ENCODE data around the gene CPNE4. TPM values are rescaled to one million over a fixed set of nuclear protein-coding genes. Genes with fewer than 3 reads are reported as not detected.
A peak's percentile ranks its signal among the peaks of the same experiment; 100 is the strongest.
"Not testable (repeated sequence)": the region's sequence is repeated elsewhere in the genome, so short reads cannot be mapped to it uniquely, and the experiment has no call there.

CPNE4 gene
- total RNA-seq, 2 experiments from 2014 or later = not detected

- DNase-seq = no peak
- ChIA-PET POLR2A (no interaction called here), CTCF (no interaction called here)
- Mint-ChIP-seq H3K27ac (peak overlapping the region; percentile 96), H3K4me3 (peak overlapping the region; percentile 96), H3K9me3 (no peaks in the 10 kb centered on the region), H3K36me3 (ENCODE audit: low read depth) (peaks cover 15% of the 10 kb centered on the region), H3K4me1 (peaks cover 34% of the 10 kb centered on the region), H3K27me3 (no peaks in the 10 kb centered on the region)
These were observed 531.5 kb downstream of the CPNE4 start for GRCh38 chr3:131503320-131503635.

DNA sequence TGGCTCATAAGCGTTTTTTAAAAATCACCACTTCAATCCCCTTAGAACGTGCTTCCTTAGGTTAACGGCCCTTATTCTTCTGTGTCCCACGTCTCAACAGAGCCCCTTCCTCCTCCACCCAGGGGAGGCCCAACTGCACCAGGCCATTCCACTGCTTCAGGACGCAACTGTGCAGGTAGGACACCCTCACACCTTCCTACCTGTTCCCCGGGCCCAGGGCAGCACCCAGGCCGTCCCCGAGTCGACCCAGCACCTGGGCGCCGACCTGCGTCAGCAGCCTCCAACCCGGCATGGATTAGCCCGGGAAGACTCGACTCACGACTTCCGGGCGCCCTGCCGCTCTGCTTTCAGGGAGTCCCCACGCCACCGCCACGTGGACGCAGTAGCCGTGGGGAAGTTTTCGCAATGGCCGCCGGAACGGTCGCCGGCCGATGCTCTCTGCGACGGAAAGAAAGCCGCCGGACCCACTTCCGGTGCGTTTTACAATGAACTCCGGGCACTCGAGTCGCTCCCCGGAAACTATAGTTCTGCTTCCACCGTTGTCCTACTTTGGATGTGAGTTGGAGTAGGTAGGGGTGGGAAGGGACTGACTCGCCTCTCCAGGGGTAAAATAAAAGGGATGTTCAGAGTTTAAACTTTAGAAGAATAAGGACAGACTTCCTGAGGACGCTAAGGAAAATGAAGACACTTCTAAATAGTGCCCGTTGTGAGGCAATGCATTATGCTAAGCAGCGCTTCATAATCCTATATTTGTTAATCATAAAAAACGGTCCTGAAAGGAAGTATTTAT is 532.1 kb downstream of the CPNE4 start, which contains the start of gene MRPL3:
Gene MRPL3, minus strand, starts transcription at position 442 of the 790 bp plus-strand sequence. Its CDS starts 150 bp downstream, at position 292.
- H3K27me3 Mint-ChIP-seq = no peaks in the 10 kb centered on the region
- H3K4me1 Mint-ChIP-seq = peaks cover 34% of the 10 kb centered on the region
- peaks cover 20% of the 10 kb centered on the region for H3K36me3 Mint-ChIP-seq (ENCODE audit: low read depth)
- ChIA-PET CTCF (no interaction called here), POLR2A (no interaction called here)
- no peaks in the 10 kb centered on the region for H3K9me3 Mint-ChIP-seq
- peak within 1 kb of the TSS; percentile 96 for H3K27ac Mint-ChIP-seq
- peak; percentile 85 for DNase-seq
- peak within 1 kb of the TSS; percentile 96 for H3K4me3 Mint-ChIP-seq

GRCh38 chr3:131501949-131502348 is 532.9 kb downstream of the CPNE4 start:
- peak overlapping the region; percentile 96 for H3K27ac Mint-ChIP-seq
- no peaks in the 10 kb centered on the region for H3K27me3 Mint-ChIP-seq
- ChIA-PET POLR2A (no interaction called here), CTCF (no interaction called here)
- peaks cover 34% of the 10 kb centered on the region for H3K4me1 Mint-ChIP-seq
- peaks cover 24% of the 10 kb centered on the region for H3K36me3 Mint-ChIP-seq (ENCODE audit: low read depth)
- H3K9me3 Mint-ChIP-seq = no peaks in the 10 kb centered on the region
- no peak for DNase-seq
- H3K4me3 Mint-ChIP-seq = peak overlapping the region; percentile 96

DNA sequence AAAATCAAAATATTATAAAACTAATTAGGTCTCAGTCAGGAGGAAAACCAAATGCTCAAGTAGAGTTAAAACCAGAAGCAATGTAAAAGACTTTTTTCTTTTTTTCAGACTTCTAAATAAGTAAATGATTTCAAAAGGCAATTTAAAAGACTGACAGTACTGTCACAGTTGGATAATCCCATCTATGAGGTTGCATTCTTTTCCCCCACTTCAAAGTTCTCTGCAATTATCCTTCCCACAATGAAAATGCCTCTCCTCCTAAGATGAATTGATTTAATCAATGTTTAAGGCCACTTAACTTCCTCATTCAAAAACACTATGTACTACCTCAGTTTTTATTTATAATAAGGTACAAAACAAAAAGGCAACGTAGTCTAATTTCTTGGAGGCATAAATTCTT is 540.1 kb downstream of the CPNE4 start:
- ChIA-PET POLR2A (no interaction called here), CTCF (no interaction called here)
- Mint-ChIP-seq H3K27ac (no peak overlapping the region), H3K4me3 (no peak overlapping the region), H3K36me3 (ENCODE audit: low read depth) (peaks cover 43% of the 10 kb centered on the region), H3K27me3 (no peaks in the 10 kb centered on the region), H3K4me1 (peaks cover 9% of the 10 kb centered on the region), H3K9me3 (no peaks in the 10 kb centered on the region)
- DNase-seq = no peak

DNA sequence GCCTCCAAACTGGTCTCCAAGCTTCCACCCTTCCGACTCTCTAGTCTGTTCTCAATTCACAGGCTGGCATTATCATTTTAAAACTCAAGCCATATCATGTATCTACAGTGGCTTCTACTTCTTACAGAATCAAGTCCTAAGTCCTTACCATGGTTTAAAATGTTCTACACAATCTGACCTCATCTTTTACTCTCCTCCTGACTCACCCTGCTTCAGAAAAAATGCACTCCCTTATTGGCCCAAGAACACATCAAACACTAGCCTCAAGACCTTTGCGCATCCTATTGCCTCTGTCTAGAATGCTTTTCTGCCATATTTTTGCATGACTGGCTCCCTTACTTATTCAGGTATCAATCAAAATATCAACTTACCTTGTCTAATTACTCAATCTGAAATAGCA is 543.0 kb downstream of the CPNE4 start:
- Mint-ChIP-seq H3K27me3 (no peaks in the 10 kb centered on the region), H3K27ac (no peak overlapping the region), H3K9me3 (no peaks in the 10 kb centered on the region), H3K4me3 (no peak overlapping the region), H3K4me1 (peaks cover 11% of the 10 kb centered on the region), H3K36me3 (ENCODE audit: low read depth) (peaks cover 39% of the 10 kb centered on the region)
- ChIA-PET CTCF (interaction anchor here (1.3 kb wide), 1 partner anchor 12 kb away, joined by 3 read pairs; no protein-coding TSS in a partner anchor), POLR2A (no interaction called here)
- DNase-seq = no peak

- ChIA-PET POLR2A (no interaction called here), CTCF (interaction anchor here (1.3 kb wide), 1 partner anchor 11 kb away, joined by 3 read pairs; no protein-coding TSS in a partner anchor)
- peaks cover 15% of the 10 kb centered on the region for H3K4me1 Mint-ChIP-seq
- peaks cover 2% of the 10 kb centered on the region for H3K9me3 Mint-ChIP-seq
- no peaks in the 10 kb centered on the region for H3K27me3 Mint-ChIP-seq
- H3K36me3 Mint-ChIP-seq (ENCODE audit: low read depth) = peaks cover 39% of the 10 kb centered on the region
- H3K4me3 Mint-ChIP-seq = no peak overlapping the region
- no peak for DNase-seq
- no peak overlapping the region for H3K27ac Mint-ChIP-seq
These were observed 543.7 kb downstream of the CPNE4 start for GRCh38 chr3:131491084-131491483.

GRCh38 chr3:131486545-131486944 is 548.3 kb downstream of the CPNE4 start:
- H3K27me3 Mint-ChIP-seq, POLR2A ChIA-PET, H3K9me3 Mint-ChIP-seq, DNase-seq, H3K4me3 Mint-ChIP-seq, CTCF ChIA-PET: not testable (repeated sequence)
- Mint-ChIP-seq H3K36me3 (ENCODE audit: low read depth) (peaks cover 31% of the 10 kb centered on the region), H3K4me1 (peaks cover 21% of the 10 kb centered on the region), H3K27ac (peak overlapping the region; percentile 55)

- Mint-ChIP-seq H3K4me3 (no peak overlapping the region), H3K36me3 (ENCODE audit: low read depth) (peaks cover 33% of the 10 kb centered on the region), H3K27me3 (no peaks in the 10 kb centered on the region), H3K9me3 (peaks cover 2% of the 10 kb centered on the region), H3K27ac (no peak overlapping the region), H3K4me1 (peaks cover 21% of the 10 kb centered on the region)
- ChIA-PET CTCF (interaction anchor here (1.6 kb wide), 1 partner anchor 13 kb away, joined by 5 read pairs; no protein-coding TSS in a partner anchor), POLR2A (no interaction called here)
- no peak for DNase-seq
These were observed 549.7 kb downstream of the CPNE4 start for GRCh38 chr3:131485119-131485518.

DNA sequence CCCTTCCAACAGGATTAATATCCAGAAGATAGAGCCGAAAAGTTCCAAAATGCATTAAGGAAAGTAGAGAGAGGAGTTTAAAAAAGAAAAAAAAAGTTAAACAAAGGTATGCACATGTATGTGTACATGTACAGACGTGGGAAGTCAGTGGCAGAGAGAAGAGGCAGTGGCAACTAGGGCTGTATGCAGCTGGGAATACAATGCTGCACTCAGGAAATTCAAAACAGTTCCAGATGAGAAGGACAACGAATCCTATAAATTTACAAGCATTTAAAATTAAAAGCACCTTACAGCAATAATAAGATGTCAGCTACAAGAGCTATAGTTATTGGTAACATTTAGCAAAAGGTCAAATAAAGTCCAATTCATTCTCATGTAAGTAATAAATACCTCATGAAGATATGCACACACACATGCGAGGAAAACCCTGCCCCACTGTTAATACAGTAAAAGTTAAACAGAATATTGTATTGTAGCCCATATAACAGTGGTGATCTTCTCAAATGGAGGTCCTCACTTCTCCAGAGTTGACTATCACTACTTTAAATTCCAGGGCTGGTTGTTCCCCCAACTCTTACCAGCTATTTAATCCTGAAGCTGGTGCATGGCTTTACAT is 550.2 kb downstream of the CPNE4 start:
- Mint-ChIP-seq H3K27ac (no peak overlapping the region), H3K9me3 (peaks cover 2% of the 10 kb centered on the region), H3K4me3 (no peak overlapping the region), H3K27me3 (no peaks in the 10 kb centered on the region), H3K36me3 (ENCODE audit: low read depth) (peaks cover 36% of the 10 kb centered on the region), H3K4me1 (peaks cover 21% of the 10 kb centered on the region)
- POLR2A ChIA-PET = no interaction called here
- no peak for DNase-seq
- CTCF ChIA-PET = interaction anchor here (1.6 kb wide), 1 partner anchor 12 kb away, joined by 5 read pairs; no protein-coding TSS in a partner anchor

Small RNA genes lying within 50 kb of the gene (microRNA-seq; reads per million reads assigned to microRNA genes)
- gene MIR5704 (ENCODE audit: borderline microRNAs expressed, borderline replicate concordance) = not detected
